ENCODE results near the gene SMPDL3B.
A peak's percentile ranks its signal among the peaks of the same experiment; 100 is the strongest.

Gene SMPDL3B

GRCh38 chr1:27940870-27941560, 6.2 kb downstream of the SMPDL3B start:
- no peak for DNase-seq (ENCODE audit: low read depth in 1 of 2, low spot score in 1 of 2)

GRCh38 chr1:27941671-27942540, 7.1 kb downstream of the SMPDL3B start:
- no peak for DNase-seq (ENCODE audit: low read depth in 1 of 2, low spot score in 1 of 2)

- DNase-seq (ENCODE audit: low read depth in 1 of 2, low spot score in 1 of 2) = no peak
Observed at GRCh38 chr1:27945020-27945419, 10.2 kb downstream of the SMPDL3B start.

GRCh38 chr1:27949027-27949426, 14.2 kb downstream of the SMPDL3B start:
- no peak for DNase-seq (ENCODE audit: low read depth in 1 of 2, low spot score in 1 of 2)

GRCh38 chr1:27951396-27951795, 16.6 kb downstream of the SMPDL3B start:
- no peak for DNase-seq (ENCODE audit: low read depth in 1 of 2, low spot score in 1 of 2)

GRCh38 chr1:27952147-27952546, 17.3 kb downstream of the SMPDL3B start:
- DNase-seq (ENCODE audit: low read depth in 1 of 2, low spot score in 1 of 2) = no peak

- no peak for DNase-seq (ENCODE audit: low read depth in 1 of 2, low spot score in 1 of 2)
Observed at GRCh38 chr1:27954186-27954585, 19.4 kb downstream of the SMPDL3B start.

- DNase-seq (ENCODE audit: low read depth in 1 of 2, low spot score in 1 of 2) = no peak
Observed at GRCh38 chr1:27955076-27955475, 20.3 kb downstream of the SMPDL3B start.

GRCh38 chr1:27956761-27957160, 22.0 kb downstream of the SMPDL3B start:
- DNase-seq (ENCODE audit: low read depth in 1 of 2, low spot score in 1 of 2) = no peak

- DNase-seq (ENCODE audit: low read depth in 1 of 2, low spot score in 1 of 2) = no peak
Observed at GRCh38 chr1:27957655-27958054, 22.9 kb downstream of the SMPDL3B start.

GRCh38 chr1:27958513-27958912, 23.7 kb downstream of the SMPDL3B start:
- no peak for DNase-seq (ENCODE audit: low read depth in 1 of 2, low spot score in 1 of 2)

GRCh38 chr1:27959792-27960603, 25.2 kb downstream of the SMPDL3B start, which contains the start of gene XKR8:
Gene XKR8 (plus strand): TSS chr1:27959973. CDS start chr1:27960070, 97 bp downstream.
- DNase-seq (ENCODE audit: low read depth in 1 of 2, low spot score in 1 of 2) = peak; percentile 75 to 78

- no peak for DNase-seq (ENCODE audit: low read depth in 1 of 2, low spot score in 1 of 2)
Observed at GRCh38 chr1:27960762-27961645, 26.2 kb downstream of the SMPDL3B start.

GRCh38 chr1:27961646-27962221, 26.9 kb downstream of the SMPDL3B start:
- DNase-seq (ENCODE audit: low read depth in 1 of 2, low spot score in 1 of 2) = no peak

- no peak for DNase-seq (ENCODE audit: low read depth in 1 of 2, low spot score in 1 of 2)
Observed at GRCh38 chr1:27963393-27963792, 28.6 kb downstream of the SMPDL3B start.

GRCh38 chr1:27966402-27967105, 31.8 kb downstream of the SMPDL3B start:
- DNase-seq (ENCODE audit: low read depth in 1 of 2, low spot score in 1 of 2) = no peak

- no peak for DNase-seq (ENCODE audit: low read depth in 1 of 2, low spot score in 1 of 2)
Observed at GRCh38 chr1:27967106-27967883, 32.5 kb downstream of the SMPDL3B start.

- no peak for DNase-seq (ENCODE audit: low read depth in 1 of 2, low spot score in 1 of 2)
Observed at GRCh38 chr1:27967884-27968466, 33.2 kb downstream of the SMPDL3B start.

Measured in stimulated activated CD4-positive, alpha-beta T cell treated with anti-CD3 and anti-CD28 coated beads, Interleukin-15, amount 100 ng/mL, for 1 hour (primary cell).